Activated T-cell treated with anti-CD3 and anti-CD28 coated beads for 4 hours (primary cell): ENCODE results near the gene PTPRN2.
"Not testable (repeated sequence)": the region's sequence is repeated elsewhere in the genome, so short reads cannot be mapped to it uniquely, and the experiment has no call there.

Source experiments
- DNase-seq: peaks from one replicate; pipeline ENCODE4 v3.0.0-alpha.2; 2020

PTPRN2 gene

DNA sequence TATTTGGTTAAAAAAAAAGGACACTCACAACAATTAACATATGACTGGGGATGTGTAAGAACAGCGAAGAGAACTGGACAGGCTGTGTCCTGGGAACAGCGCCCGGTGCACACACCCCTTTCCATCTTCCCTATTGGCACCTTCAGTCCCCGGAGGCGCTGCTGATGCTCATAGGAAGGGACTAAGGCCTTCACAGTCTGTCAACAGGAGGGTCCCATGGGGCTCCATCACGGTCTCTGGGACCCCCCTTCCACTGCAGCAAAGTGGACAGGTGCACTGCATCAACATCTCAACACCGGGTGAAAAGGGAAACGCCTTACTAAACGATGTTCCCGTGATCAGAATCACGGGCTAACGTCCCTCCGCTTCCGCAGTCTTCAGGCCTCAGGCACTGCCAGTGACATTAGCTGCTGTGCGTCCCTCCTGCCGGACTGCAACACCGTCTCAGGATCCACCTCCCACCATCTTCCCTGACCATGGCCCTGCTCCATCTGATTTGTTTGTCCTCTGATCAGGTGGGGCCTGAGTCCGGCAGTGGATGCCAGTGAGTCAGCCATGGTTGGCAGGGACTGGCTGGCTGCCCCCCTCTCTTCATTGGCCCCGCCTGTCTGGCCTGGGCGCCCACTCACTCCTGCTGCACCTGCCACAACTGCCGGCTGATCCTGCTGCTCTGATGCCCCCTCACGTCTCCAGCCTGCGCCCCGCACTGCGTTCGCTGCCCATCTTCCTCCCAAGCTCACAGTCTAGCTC is 636.1 kb downstream of the PTPRN2 start:
- no peak for DNase-seq

- DNase-seq, result no peak
Observed at GRCh38 chr7:157949711-157950110, 637.9 kb downstream of the PTPRN2 start.

GRCh38 chr7:157947504-157947903 is 640.1 kb downstream of the PTPRN2 start:
- no peak for DNase-seq

GRCh38 chr7:157946398-157947060 is 641.1 kb downstream of the PTPRN2 start:
- no peak for DNase-seq

GRCh38 chr7:157945401-157945800 is 642.2 kb downstream of the PTPRN2 start:
- no peak for DNase-seq

GRCh38 chr7:157944734-157945291 is 642.8 kb downstream of the PTPRN2 start:
- no peak for DNase-seq

DNA sequence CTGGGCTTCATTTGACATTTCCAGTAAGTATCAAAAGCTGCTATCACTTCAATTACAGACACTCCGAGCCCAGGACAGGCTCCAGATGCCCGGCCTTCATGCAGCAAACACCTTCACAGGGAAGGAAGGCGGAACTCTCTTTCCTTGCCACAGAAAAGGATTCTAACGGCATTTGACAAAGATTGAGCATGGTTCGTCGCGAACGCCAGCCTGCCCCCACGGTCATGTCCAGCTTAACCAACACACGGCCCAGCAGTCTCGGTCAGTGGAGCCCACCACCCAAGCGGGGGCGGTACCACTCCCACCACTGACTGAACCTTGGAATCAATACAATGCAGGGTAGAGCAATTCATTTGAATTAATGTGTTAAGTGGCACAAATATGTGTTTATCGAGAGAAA is 643.6 kb downstream of the PTPRN2 start:
- DNase-seq, result no peak

DNA sequence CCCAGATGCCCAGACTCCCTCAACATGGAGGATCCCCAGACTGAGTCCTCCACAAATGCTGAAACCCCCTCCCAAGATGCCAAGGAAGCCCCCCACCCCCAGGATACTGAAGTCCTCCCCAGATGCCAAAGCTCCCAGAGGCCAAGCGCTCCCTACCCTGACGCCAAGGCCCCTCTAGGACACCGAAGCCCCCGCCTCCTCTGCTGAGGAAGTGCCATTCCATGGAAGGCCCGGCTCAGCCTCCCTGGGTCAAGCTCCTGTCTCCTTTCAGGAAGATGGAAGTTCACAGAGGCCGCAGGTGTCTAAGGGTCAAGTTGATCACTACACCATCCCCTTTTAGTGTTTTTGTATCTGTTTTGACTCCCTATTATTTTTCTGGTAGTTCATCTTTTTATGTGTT is 644.1 kb downstream of the PTPRN2 start:
- DNase-seq, result no peak

DNA sequence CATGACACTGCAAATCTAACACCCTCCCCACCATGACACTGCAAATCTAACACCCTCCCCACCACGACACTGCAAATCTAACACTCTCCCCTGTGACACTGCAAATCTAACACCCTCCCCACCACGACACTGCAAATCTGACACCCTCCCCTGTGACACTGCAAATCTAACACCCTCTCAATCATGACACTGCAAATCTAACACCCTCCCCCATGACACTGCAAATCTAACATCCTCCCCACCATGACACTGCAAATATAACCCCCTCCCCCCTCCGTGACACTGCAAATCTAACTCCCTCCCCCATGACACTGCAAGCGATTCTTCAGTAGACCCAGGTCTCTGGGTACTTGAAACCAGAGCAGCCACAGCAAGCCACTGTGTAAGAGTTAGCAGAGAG is 646.4 kb downstream of the PTPRN2 start:
- DNase-seq, result no peak

DNA sequence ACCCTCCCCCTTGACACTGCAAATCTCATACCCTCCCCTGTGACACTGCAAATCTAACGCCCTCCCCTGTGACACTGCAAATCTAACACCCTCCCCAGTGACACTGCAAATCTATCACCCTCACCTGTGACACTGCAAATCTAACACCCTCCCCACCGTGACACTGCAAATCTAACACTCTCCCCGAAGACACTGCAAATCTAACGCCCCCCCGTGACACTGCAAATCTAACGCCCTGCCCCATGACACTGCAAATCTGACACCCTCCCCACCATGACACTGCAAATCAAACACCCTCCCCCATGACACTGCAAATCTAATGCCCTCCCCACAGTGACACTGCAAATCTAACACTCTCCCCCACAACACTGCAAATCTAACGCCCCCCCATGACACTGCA is 647.1 kb downstream of the PTPRN2 start:
- DNase-seq, result no peak

DNA sequence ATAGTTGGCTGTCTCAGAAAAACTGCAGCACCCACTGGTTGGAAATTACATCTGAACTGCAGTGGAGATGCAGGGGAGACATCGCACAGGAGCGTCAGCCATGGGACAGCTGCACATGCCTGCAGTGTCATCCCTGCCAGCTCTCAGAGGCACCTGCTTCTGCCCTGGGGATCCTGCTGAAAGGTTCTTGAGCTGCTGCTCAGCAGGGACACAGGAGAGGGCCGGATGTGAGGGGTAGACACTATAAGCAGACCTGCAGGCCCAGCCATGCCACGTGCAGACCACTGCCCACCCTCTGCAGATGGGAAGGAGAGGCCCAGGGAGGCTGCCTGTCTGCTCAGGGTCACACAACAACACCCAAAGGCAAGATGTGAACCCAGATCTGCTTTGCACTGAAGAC is 649.4 kb downstream of the PTPRN2 start:
- no peak for DNase-seq

DNA sequence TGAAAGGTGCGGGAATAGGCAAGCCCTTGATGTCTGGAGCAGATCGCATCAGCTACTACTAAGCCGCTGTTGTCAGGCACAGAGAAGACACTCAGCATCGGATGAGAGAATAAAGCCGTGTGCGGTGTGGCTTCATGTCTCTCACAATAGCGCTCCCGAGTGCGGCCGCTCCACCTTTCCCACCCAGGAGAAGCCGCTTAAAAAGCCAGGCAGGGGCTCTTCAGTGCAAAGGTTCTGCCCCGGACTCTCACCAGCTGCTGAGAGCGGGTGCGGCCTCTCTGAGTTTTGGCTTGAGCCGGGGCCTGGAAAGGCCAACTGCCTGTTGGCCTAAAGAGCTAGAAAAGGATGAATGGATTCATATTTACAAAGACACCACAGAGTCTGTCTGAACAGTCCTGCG is 650.2 kb downstream of the PTPRN2 start:
- DNase-seq, result no peak

GRCh38 chr7:157936976-157937375 is 650.6 kb downstream of the PTPRN2 start:
- DNase-seq, result no peak

DNA sequence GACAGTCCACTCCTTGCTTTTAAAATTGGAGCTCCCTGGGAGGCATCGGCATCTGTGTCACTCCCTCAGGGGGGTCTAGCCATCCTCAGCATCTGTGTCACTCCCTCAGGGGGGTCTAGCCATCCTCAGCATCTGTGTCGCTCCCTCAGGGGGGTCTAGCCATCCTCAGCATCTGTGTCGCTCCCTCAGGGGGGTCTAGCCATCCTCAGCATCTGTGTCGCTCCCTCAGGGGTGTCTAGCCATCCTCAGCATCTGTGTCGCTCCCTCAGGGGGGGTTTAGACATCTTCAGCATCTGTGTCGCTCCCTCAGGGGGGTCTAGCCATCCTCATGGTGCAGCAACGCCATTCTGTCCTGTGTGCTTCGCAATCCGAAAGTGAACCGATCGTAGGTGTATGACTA is 651.9 kb downstream of the PTPRN2 start:
- not testable (repeated sequence) for DNase-seq

DNA sequence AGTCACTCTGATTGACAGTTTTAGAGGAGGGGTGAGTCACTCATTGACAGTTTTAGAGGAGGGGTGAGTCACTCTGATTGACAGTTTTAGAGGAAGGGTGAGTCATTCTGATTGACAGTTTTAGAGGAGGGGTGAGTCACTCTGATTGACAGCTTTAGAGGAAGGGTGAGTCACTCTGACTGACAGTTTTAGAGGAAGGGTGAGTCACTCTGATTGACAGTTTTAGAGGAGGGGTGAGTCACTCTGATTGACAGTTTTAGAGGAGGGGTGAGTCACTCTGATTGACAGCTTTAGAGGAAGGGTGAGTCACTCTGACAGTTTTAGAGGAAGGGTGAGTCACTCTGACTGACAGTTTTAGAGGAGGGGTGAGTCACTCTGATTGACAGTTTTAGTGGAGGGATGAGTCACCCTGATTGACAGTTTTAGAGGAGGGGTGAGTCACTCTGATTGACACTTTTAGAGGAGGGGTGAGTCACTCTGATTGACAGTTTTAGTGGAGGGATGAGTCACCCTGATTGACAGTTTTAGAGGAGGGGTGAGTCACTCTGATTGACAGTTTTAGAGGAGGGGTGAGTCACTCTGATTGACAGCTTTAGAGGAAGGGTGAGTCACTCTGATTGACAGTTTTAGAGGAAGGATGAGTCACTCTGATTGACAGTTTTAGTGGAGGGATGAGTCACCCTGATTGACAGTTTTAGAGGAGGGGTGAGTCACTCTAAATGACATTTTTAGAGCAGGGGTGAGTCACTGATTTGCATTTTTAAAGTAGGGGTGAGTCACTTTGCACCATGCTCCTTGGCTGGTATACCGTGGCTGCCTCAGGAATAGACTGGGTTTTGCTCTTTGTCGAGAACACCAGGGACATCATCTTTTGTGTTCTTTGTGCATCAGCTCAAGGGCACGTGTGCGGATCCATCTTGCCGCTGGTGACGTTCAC is 654.1 kb downstream of the PTPRN2 start:
- not testable (repeated sequence) for DNase-seq

DNA sequence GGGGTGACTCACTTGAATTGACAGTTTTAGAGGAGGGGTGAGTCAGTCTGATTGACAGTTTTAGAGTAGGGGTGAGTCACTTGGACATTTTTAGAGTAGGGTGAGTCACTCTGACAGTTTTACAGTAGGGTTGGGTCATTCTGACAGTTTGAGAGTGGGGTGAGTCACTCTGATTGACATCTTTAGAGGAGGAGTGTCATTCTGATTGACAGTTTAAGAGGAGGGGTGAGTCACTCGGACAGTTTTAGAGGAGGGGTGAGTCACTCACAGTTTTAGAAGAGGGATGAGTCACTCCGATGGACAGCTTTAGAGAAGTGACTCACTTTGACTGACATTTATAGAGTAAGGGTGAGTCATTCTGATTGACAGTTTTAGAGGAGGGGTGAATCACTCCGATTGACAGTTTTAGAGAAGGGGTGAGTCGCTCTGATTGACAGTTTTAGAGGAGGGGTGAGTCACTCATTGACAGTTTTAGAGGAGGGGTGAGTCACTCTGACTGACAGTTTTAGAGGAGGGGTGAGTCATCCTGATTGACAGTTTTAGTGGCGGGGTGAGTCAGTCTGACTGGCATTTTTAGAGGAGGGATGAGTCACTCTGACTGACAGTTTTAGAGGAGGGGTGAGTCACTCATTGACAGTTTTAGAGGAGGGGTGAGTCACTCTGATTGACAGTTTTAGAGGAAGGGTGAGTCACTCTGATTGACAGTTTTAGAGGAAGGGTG is 655.0 kb downstream of the PTPRN2 start:
- no peak for DNase-seq

GRCh38 chr7:157930926-157931466 is 656.6 kb downstream of the PTPRN2 start:
- DNase-seq, result no peak

DNA sequence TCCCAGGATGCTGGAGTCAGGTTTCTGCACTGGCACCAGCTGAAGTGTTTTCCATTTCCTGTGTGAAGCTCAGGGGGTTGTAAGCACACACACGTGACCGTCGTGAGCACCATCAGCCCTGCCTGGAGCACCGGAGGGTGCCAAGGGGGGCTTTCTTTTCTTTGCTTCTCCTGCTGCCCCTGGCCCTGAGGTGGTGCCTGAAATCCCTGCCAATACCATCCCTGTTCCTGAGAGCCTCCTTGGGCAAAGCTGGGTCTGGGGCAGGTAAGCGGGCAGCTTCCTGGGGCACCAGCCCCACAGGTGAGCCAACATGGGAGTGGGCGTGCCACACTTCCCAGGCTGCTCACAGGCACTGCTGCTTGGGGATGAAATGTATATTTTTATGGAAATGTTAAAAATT is 657.2 kb downstream of the PTPRN2 start:
- DNase-seq, result no peak

- DNase-seq, result no peak
Observed at GRCh38 chr7:157929671-157930070, 658.0 kb downstream of the PTPRN2 start.

DNA sequence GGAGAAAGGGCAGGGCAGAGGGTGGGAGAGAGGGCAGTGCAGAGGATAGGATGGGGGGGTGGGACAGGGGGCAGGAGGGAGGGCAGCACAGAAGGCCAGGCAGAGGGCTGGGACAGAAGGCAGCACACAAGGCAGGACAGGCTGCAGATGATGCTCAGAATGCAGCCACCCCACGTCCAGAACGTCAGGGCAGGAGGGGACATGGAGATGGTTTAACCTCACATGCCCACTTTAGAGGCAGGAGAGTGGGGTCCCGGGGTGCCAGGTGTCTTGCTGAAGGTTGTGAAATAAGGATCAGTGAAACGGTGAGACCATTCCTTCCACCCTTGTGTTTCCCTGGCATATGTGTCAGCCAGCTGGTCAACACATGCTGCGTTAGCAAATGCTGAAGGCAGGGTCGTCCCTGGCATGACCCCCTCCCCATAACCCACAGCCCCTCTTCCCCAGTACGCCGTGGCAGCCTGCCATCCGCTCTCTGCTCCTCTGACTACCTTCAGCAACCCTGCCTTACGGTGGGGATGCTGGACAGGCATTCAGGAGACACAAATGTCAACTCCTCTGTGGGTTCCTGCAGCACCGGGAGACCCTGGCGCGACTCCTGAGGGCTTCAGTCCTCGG is 658.7 kb downstream of the PTPRN2 start:
- DNase-seq, result no peak

DNA sequence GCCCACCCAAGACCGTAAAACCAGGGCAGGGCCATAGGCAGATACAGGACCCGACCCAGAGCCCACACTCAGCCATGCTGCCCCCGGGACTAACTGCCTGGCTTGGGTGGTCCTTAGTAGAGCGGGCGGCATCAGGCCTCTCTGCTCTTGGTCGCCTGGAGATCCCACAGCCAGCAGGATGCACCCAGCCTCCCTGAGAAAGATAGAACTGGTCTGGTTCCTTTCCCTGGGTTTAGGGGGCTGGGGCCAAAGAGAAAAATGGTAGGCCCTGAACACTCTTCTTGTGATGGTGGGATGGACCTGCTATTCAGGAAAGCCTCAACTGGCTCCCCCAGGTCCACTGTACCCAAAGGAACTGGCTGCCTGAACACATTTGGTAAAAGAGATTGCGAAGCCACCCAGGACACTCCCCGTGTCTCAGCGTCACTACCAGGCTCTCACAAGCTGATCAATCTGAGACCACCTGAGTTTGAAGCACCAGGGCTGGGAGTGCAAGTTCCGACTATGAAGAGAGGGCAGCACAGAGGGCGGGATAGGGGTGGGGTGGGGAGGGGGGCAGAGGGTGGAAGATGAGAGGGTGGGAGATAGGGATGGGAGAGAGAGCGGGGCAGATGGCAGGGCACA is 659.3 kb downstream of the PTPRN2 start:
- DNase-seq, result no peak
